ENCODE data around the gene FRMD7. TPM values are rescaled to one million over a fixed set of nuclear protein-coding genes. Genes with fewer than 3 reads are reported as not detected.

Gene FRMD7
- total RNA-seq, 4 donors from 2014 or later = not detected

DNA sequence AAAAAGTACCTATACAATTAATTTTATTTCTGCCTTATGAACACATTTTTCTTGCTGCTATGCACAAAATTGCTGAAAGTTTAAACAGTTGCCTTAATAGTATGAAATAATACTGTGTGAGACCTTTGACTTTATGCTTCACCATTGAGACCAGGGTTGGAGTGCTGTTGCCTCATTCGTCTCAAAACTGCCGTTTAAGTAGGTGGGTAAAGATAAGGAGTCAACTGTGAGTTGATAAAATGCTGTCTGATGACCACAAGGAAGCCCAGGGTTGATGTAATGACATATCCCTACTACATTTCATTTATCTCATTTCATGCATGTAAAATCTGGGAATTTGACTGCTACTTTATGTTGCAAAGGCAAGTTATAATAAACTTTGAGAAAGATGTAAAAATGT, 81.3 kb downstream of the FRMD7 start:
- WGBS, 2 donors = 38 to 49% methylated on average over 2 of the region's 2 CpGs
- H3K4me1 ChIP-seq = no peaks in the 10 kb centered on the region
- no peak overlapping the region for H3K27ac ChIP-seq
- H3K36me3 ChIP-seq = no peaks in the 10 kb centered on the region
- DNase-seq (ENCODE audit: low spot score in 2 of 2) = no peak
- peaks cover 0 to 24% of the 10 kb centered on the region in 2 donors for H3K27me3 ChIP-seq
- H3K9me3 ChIP-seq = no peaks in the 10 kb centered on the region
- no peak overlapping the region for H3K4me3 ChIP-seq
- no peak for TF ChIP-seq POLR2A (IDR thresholded peaks at IDR 0.05)
- TF ChIP-seq EP300 (IDR thresholded peaks at IDR 0.05) = no peak
- TF ChIP-seq, protein P1, sequence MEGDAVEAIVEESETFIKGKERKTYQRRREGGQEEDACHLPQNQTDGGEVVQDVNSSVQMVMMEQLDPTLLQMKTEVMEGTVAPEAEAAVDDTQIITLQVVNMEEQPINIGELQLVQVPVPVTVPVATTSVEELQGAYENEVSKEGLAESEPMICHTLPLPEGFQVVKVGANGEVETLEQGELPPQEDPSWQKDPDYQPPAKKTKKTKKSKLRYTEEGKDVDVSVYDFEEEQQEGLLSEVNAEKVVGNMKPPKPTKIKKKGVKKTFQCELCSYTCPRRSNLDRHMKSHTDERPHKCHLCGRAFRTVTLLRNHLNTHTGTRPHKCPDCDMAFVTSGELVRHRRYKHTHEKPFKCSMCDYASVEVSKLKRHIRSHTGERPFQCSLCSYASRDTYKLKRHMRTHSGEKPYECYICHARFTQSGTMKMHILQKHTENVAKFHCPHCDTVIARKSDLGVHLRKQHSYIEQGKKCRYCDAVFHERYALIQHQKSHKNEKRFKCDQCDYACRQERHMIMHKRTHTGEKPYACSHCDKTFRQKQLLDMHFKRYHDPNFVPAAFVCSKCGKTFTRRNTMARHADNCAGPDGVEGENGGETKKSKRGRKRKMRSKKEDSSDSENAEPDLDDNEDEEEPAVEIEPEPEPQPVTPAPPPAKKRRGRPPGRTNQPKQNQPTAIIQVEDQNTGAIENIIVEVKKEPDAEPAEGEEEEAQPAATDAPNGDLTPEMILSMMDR (IDR thresholded peaks at IDR 0.05) = no peak

DNA sequence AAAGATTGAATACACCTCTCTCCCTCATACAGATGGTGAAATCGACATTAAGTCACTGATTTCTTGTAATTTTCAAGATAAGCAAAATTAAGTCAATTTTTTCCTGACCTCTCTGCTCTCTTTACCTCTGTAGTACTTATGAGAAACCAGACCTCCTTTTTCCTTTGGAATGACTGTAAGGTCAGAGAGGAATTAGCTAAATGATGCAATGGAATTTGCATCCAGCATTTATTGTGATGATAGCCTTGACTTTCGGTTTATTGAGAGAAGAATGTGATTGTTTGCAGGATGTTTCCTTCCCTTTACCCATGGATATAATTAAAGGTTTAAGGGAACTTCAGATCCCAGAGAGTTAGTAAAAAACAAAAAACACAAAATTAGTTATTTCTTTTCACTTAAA, 82.4 kb downstream of the FRMD7 start:
- no peaks in the 10 kb centered on the region for H3K4me1 ChIP-seq
- no peak for DNase-seq (ENCODE audit: low spot score in 2 of 2)
- H3K4me3 ChIP-seq = no peak overlapping the region
- H3K27me3 ChIP-seq = peaks cover 0 to 27% of the 10 kb centered on the region in 2 donors
- H3K9me3 ChIP-seq = no peaks in the 10 kb centered on the region
- 47 to 52% methylated on average over 2 of the region's 2 CpGs for WGBS, 2 donors
- H3K36me3 ChIP-seq = no peaks in the 10 kb centered on the region
- no peak overlapping the region for H3K27ac ChIP-seq
- TF ChIP-seq POLR2A (IDR thresholded peaks at IDR 0.05) = no peak
- TF ChIP-seq, protein P1 (IDR thresholded peaks at IDR 0.05) = no peak
- TF ChIP-seq EP300 (IDR thresholded peaks at IDR 0.05) = no peak

DNA sequence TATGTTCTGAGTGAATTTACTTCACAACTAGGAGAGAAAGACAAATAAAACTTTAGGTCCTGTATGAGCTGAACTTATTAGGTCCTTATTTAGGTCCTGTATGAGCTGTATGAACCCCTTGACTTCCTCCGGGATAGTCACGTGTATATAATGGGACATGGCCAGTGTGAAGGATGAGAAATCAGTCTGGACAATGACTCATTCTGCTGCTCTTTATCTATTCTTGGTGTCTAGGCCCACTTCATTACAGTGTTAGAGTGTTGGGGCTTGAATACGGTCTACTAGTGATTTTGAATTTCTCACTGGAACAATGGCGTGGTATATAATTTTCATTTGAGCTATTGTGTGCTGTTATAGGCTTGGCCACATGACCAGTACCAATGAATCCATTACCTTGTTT, 82.9 kb downstream of the FRMD7 start:
- Histone ChIP-seq H3K27me3 (peaks cover 0 to 27% of the 10 kb centered on the region in 2 donors), H3K27ac (no peak overlapping the region), H3K9me3 (no peaks in the 10 kb centered on the region), H3K4me3 (no peak overlapping the region), H3K4me1 (no peaks in the 10 kb centered on the region), H3K36me3 (no peaks in the 10 kb centered on the region)
- no peak for TF ChIP-seq POLR2A (IDR thresholded peaks at IDR 0.05)
- TF ChIP-seq EP300 (IDR thresholded peaks at IDR 0.05) = no peak
- TF ChIP-seq, protein P1 (IDR thresholded peaks at IDR 0.05) = no peak
- DNase-seq (ENCODE audit: low spot score in 2 of 2) = no peak
- WGBS, 2 donors = 77 to 78% methylated on average over 4 of the region's 4 CpGs

DNA sequence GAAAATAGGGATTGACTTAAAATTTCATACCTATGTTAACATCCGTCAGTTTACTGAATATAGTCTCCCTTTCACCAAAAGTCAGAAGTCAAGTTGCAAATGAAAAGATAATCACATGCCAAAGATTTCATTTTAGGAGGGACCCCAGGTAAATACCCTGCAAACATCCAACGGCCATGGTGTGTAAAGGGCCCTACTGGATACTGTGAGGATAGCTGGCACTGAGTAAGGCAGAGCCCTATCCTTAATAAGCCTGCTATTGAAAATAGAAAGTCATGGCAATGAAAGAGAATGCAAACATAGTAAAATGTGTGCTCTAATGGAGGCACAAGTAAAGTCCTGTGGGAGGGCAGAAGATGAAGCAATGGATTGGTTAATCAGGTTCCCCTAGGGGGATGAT, 83.8 kb downstream of the FRMD7 start:
- no peak overlapping the region for H3K4me3 ChIP-seq
- H3K27ac ChIP-seq = no peak overlapping the region
- peaks cover 0 to 27% of the 10 kb centered on the region in 2 donors for H3K27me3 ChIP-seq
- TF ChIP-seq, protein P1 (IDR thresholded peaks at IDR 0.05) = no peak
- no peak for TF ChIP-seq EP300 (IDR thresholded peaks at IDR 0.05)
- no peak for TF ChIP-seq POLR2A (IDR thresholded peaks at IDR 0.05)
- H3K4me1 ChIP-seq = no peaks in the 10 kb centered on the region
- H3K9me3 ChIP-seq = no peaks in the 10 kb centered on the region
- H3K36me3 ChIP-seq = no peaks in the 10 kb centered on the region
- no peak for DNase-seq (ENCODE audit: low spot score in 2 of 2)
- 78 to 91% methylated on average over 2 of the region's 2 CpGs for WGBS, 2 donors

DNA sequence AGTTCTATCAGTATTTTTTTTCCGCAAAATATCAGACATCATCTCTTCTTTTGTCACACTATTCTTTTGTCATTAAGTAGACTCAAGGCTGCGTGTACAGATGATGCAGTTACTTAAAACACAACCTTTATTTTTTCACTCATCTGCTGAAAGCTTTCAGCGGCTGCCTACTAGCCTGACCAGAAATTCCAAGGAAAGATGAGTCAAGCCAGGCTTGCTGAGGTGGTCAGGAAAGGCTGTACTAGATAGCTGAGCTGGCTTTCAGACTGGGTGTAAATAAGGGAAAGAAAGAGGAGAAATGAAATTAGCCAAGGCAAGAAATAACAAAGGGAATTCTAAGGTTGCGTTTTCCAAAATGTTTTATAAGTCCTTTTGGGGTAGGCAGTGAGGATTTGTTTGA, 86.8 kb downstream of the FRMD7 start:
- H3K27me3 ChIP-seq = peaks cover 0 to 37% of the 10 kb centered on the region in 2 donors
- no peak for TF ChIP-seq EP300 (IDR thresholded peaks at IDR 0.05)
- TF ChIP-seq, protein P1 (IDR thresholded peaks at IDR 0.05) = no peak
- TF ChIP-seq POLR2A (IDR thresholded peaks at IDR 0.05) = no peak
- no peaks in the 10 kb centered on the region for H3K36me3 ChIP-seq
- no peak overlapping the region for H3K4me3 ChIP-seq
- H3K4me1 ChIP-seq = no peaks in the 10 kb centered on the region
- no peak for DNase-seq (ENCODE audit: low spot score in 2 of 2)
- 69 to 90% methylated on average over 4 of the region's 4 CpGs for WGBS, 2 donors
- H3K9me3 ChIP-seq = no peaks in the 10 kb centered on the region
- H3K27ac ChIP-seq = no peak overlapping the region
